GM12872 (cell line): Measurements from ENCODE around the gene HHIP.

Source experiments
- TF ChIP-seq, protein P1 (sequence below): IDR thresholded peaks from 3 replicates; pipeline ENCODE4 v1.5.1; 2011; ENCODE audit warnings: low read depth, mild to moderate bottlenecking, low read length, moderate library complexity; ENCODE audit not compliant: insufficient read depth

HHIP gene

DNA sequence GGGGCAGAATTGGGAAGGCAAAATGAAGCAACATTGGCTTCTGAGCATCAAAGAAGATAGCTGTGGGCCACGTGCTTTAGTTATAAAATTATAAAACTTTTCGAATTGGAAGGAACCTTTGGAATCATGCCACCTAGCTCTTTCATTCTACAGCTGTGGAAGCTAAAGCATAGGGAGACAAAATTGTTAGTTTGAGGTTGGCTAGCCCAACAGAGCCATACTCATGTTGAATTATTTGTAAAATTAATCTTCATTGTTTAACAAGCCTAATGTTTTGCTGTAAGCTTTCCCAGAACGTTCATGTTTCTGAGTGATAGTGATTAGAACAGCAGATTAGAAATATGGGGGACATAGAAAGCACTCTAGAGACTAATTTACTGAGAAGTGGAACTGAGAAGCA is 35.9 kb downstream of the HHIP start:
- TF ChIP-seq, protein P1, sequence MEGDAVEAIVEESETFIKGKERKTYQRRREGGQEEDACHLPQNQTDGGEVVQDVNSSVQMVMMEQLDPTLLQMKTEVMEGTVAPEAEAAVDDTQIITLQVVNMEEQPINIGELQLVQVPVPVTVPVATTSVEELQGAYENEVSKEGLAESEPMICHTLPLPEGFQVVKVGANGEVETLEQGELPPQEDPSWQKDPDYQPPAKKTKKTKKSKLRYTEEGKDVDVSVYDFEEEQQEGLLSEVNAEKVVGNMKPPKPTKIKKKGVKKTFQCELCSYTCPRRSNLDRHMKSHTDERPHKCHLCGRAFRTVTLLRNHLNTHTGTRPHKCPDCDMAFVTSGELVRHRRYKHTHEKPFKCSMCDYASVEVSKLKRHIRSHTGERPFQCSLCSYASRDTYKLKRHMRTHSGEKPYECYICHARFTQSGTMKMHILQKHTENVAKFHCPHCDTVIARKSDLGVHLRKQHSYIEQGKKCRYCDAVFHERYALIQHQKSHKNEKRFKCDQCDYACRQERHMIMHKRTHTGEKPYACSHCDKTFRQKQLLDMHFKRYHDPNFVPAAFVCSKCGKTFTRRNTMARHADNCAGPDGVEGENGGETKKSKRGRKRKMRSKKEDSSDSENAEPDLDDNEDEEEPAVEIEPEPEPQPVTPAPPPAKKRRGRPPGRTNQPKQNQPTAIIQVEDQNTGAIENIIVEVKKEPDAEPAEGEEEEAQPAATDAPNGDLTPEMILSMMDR, result no peak

DNA sequence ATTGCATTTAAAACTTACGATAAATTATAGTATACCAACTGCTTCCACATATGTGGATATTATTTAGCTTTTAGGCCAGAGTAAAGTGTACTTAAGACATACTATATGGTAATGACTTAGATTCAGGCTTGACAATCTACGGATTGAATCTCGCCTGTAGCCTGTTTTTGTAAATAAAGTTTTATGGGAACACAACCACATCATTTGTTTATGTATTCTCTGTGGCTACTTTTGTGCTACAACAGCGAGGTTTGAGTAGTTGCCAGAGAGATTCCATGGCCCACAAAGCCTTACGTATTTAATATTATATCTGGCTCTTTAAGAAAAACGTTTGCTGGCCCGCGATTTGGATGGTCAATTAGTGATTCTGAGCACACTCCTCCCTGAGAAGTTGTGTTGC is 37.6 kb downstream of the HHIP start:
- TF ChIP-seq, protein P1, result no peak

DNA sequence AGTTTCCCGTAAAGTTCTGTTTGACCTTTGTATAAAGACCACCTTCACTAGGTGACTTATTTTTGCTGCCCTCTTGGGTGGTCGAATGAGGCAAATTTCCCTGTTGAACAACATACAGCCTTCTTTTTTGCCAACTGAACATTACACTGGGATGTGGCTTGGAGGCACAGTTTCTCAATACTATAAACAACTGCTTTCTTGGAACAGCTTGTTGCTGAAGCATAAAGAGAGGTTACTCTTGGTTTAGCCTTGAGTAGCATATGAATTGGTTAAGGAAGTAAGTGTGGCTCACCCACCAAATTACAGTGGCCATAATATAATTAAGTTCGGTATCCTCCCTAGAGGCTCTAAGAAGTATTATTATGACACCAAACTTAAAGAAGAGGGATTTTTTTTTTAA is 40.0 kb downstream of the HHIP start:
- TF ChIP-seq, protein P1, result no peak

DNA sequence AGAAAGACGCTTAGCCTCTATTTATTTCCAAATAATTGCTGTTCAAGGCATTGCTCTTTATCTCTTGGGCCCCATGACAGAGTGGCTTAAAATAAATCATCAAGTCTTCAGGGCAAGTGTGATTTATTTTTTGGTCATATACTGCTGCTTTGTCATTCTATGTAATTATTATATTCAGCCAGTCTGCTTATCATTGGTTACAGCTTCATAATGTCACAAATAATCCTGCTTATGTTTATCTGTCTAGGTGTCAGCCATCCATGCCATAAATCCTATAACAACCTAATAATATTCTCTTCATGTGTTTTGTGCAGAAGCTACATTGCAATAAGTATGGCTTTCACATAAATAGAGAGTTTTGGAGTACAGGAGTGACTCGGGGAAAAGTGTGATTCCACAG is 41.0 kb downstream of the HHIP start:
- TF ChIP-seq, protein P1, result no peak

DNA sequence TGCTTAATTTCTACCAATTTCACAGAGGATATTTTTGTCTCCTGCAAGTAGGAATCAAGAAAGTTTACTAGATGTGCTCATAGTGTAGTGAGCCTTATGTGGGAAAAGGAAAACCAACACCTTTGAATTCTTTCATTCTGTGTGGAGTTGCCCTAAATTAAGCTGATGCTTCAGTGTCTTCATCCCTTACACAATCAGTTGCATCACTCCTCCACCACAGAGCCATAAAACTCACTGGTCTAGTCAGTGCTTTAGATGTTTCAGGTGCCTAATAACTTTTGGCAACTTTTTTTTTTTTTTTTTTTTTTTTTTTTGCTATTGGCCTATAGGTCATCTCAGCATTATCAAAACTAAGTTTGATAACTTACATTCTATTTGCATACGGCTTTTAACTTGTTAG is 41.5 kb downstream of the HHIP start:
- TF ChIP-seq, protein P1, result no peak

DNA sequence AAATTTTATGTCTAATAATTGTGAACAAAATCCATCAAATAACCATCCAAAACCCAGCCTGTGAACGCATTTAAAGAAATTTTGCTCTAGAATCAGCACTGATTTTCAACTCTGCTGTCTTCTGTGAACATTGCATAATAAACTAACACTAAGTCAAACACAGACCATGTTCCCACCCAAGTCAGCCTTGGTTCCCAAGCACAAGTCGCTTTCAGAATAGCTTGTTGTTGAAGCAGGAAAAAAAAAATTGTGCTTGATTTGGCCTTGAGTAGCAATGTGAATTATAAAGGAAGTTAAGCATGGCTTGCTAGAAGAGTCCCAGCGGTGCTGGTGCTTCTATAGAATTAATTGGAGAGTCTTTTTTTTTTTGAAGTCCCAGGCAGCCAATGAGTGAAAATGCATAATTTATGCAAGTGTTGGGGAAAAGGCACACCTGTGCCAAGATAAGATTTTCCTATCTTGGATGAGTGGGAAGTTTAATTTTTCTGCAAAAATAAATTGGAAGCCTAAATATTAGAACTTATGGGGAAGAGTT is 42.1 kb downstream of the HHIP start:
- TF ChIP-seq, protein P1, result no peak

DNA sequence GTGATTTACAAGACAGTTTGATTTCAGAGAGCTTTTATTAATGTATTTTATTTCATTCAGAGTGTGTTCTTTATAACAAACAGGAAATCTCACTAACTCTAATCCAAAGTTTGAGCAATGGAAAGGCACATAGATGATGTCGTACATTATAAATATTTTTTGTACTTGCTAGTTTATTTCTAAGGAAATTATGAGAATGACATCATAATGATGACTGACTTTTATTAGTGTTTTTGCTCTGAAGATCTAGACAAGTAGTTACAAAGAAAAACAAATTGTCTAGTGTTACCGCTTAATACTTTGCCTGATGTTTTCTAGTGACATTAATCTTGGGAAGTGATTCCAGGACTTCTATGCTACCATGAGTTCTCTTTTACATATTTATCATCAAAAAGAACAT is 43.2 kb downstream of the HHIP start:
- TF ChIP-seq, protein P1, result no peak
